OCI-LY7 (cell line): ENCODE measurements around the gene GSS. TPM values are rescaled to one million over a fixed set of nuclear protein-coding genes. Genes with fewer than 3 reads are reported as not detected.

Source experiments
- BruUV-seq: library from RNA; stranded (reverse); fragments of 400-500 nt; replicated peaks from 2 replicates; lab custom pipeline; 2021; lab: Mats Ljungman, UMichigan
- CTCF ChIA-PET: fragments of 300-600 bp; sonication (Branson Sonifier 250); formaldehyde crosslinking; loops from one replicate; lab custom pipeline; 2022; ENCODE audit warnings: antibody characterized with exemption; ENCODE audit not compliant: unreplicated experiment; lab: Charles Lee
- POLR2A ChIA-PET: fragments of 300-600 bp; sonication (Branson Sonifier 250); formaldehyde crosslinking; loops from one replicate; lab custom pipeline; 2022; ENCODE audit warnings: antibody characterized with exemption; lab: Charles Lee
- DNase-seq: peaks from one replicate; pipeline ENCODE4 v3.0.0-alpha.2; 2015; ENCODE audit warnings: low spot score
- H2AFZ ChIP-seq: fragments of 200-600 bp; sonication (generic), shearing (Covaris generic); 2 replicates; pipeline ENCODE4 v1.6.1; 2014; ENCODE audit warnings: mild to moderate bottlenecking, antibody characterized with exemption, low read length, moderate library complexity
- H3K27ac ChIP-seq: fragments of 200-600 bp; sonication (generic); 2 replicates; pipeline ENCODE4 v1.5.1; 2014; ENCODE audit warnings: mixed run types, low read depth, mild to moderate bottlenecking, moderate library complexity, low read length, inconsistent platforms; ENCODE audit not compliant: poor library complexity, severe bottlenecking
- H3K36me3 ChIP-seq: fragments of 200-600 bp; sonication (generic); 2 replicates; pipeline ENCODE4 v1.6.1; 2014; ENCODE audit warnings: mild to moderate bottlenecking, antibody characterized with exemption, low read length, moderate library complexity, mixed read lengths; ENCODE audit not compliant: insufficient read depth
- H3K4me1 ChIP-seq: fragments of 200-600 bp; sonication (generic); 2 replicates; pipeline ENCODE4 v1.5.1; 2014; ENCODE audit warnings: mild to moderate bottlenecking, low read length; ENCODE audit not compliant: insufficient read depth, poor library complexity, severe bottlenecking
- H3K4me2 ChIP-seq: fragments of 200-600 bp; sonication (generic); 2 replicates; pipeline ENCODE4 v1.6.1; 2014; ENCODE audit warnings: mild to moderate bottlenecking, low read length
- H3K4me3 ChIP-seq: fragments of 200-600 bp; sonication (generic); 2 replicates; pipeline ENCODE4 v1.5.1; 2014; ENCODE audit warnings: mild to moderate bottlenecking, low read depth, low read length; ENCODE audit not compliant: poor library complexity, severe bottlenecking
- H3K79me2 ChIP-seq: fragments of 200-600 bp; sonication (generic); 2 replicates; pipeline ENCODE4 v1.6.1; 2016; ENCODE audit warnings: low read depth, mild to moderate bottlenecking, low read length, moderate library complexity, mixed read lengths; ENCODE audit not compliant: insufficient read depth
- H3K9me2 ChIP-seq: fragments of 200-600 bp; sonication (generic); 2 replicates; pipeline ENCODE4 v1.6.1; 2016; ENCODE audit warnings: mild to moderate bottlenecking, low read length, mixed read lengths; ENCODE audit not compliant: insufficient read depth
- H3K9me3 ChIP-seq: fragments of 200-600 bp; sonication (generic); 2 replicates; pipeline ENCODE4 v1.6.1; 2014; ENCODE audit warnings: mild to moderate bottlenecking, mixed run types, low read length, mixed read lengths
- H4K20me1 ChIP-seq: fragments of 200-600 bp; sonication (generic); 2 replicates; pipeline ENCODE4 v1.6.1; 2014; ENCODE audit warnings: mild to moderate bottlenecking, antibody characterized with exemption, low read length, moderate library complexity, mixed read lengths; ENCODE audit not compliant: insufficient read depth
- EZH2phosphoT487 ChIP-seq: fragments of 200-600 bp; sonication (generic); IDR thresholded peaks from 2 replicates; pipeline ENCODE4 v1.6.1; 2018; ENCODE audit warnings: low read depth, borderline replicate concordance, mild to moderate bottlenecking, mixed run types, antibody characterized with exemption, low read length, moderate library complexity, mixed read lengths
- intact Hi-C: fragments of 100-400 bp; cut with micrococcal nuclease; formaldehyde crosslinking; loops from one replicate; pipeline ENCODE4 v1.10.0; 2022; ENCODE audit not compliant: unreplicated experiment
- total RNA-seq, 2 experiments: library from RNA; depleted of rRNA in 1 of 2; stranded (reverse); fragments of >200 nt in 1 of 2; shearing (Covaris generic) in 1 of 2; gene quantifications; 2 replicates each; pipeline ENCODE4 v1.2.3, GENCODE V29; 2014 to 2022
- TF ChIP-seq, protein P1 (sequence below): fragments of 200-600 bp; sonication (generic); conservative IDR thresholded peaks from 2 replicates; pipeline ENCODE4 v1.5.1; 2014; ENCODE audit warnings: mild to moderate bottlenecking, antibody characterized with exemption, low read length, moderate library complexity, mixed read lengths

The GSS gene
- total RNA-seq, 2 experiments from 2014 or later: 78.7 to 91.4 TPM

DNA sequence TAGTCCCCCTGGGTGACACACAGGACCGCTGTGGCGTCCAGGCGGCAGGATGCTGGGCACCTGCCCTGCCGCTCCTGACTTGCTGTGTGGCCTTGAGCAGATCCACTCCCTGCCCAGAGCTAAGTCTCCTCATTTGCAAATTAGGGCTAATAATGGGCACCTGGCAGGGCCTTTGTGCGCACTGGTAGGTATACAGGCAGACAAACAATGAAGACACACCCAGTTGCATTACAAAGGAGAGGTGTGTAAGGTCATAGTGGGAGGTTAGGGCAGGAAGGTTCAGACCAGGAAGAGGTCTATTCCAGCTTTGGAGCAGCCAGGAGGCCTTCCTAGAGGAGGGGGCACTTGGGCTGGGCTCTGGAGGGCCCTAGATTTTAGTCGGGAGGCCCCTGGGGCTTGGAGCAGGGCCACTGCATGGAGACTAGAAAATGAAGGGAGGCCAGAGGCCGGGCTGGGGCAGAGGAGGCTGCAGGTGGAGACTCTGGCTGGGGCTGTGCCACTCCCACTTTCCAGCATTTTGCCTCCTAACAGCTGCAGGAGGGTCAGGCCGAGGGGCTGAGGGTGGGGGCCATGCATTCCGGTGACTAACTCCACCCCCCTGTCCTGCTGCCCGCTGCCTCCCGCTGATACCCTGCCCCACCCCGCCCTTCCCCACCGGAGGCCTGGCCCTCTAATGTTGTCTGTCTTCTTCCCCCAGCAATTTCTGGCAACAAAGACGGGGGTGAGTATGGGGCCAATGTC lies 28.6 kb upstream of the GSS start:
- Histone ChIP-seq H4K20me1 (no peaks in the 10 kb centered on the region), H3K4me3 (no peak overlapping the region), H3K9me2 (no peaks in the 10 kb centered on the region), H3K27ac (no peak overlapping the region), H3K9me3 (no peaks in the 10 kb centered on the region), H3K4me1 (no peaks in the 10 kb centered on the region), H3K79me2 (no peaks in the 10 kb centered on the region), H2AFZ (no peak overlapping the region), H3K36me3 (no peaks in the 10 kb centered on the region), H3K4me2 (no peak overlapping the region)
- ChIA-PET CTCF (no interaction called here), POLR2A (no interaction called here)
- DNase-seq: no peak
- no TSS peak for BruUV-seq
- TF ChIP-seq EZH2phosphoT487: no peak
- TF ChIP-seq, protein P1, sequence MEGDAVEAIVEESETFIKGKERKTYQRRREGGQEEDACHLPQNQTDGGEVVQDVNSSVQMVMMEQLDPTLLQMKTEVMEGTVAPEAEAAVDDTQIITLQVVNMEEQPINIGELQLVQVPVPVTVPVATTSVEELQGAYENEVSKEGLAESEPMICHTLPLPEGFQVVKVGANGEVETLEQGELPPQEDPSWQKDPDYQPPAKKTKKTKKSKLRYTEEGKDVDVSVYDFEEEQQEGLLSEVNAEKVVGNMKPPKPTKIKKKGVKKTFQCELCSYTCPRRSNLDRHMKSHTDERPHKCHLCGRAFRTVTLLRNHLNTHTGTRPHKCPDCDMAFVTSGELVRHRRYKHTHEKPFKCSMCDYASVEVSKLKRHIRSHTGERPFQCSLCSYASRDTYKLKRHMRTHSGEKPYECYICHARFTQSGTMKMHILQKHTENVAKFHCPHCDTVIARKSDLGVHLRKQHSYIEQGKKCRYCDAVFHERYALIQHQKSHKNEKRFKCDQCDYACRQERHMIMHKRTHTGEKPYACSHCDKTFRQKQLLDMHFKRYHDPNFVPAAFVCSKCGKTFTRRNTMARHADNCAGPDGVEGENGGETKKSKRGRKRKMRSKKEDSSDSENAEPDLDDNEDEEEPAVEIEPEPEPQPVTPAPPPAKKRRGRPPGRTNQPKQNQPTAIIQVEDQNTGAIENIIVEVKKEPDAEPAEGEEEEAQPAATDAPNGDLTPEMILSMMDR: no peak
- intact Hi-C loops: no loop called here

DNA sequence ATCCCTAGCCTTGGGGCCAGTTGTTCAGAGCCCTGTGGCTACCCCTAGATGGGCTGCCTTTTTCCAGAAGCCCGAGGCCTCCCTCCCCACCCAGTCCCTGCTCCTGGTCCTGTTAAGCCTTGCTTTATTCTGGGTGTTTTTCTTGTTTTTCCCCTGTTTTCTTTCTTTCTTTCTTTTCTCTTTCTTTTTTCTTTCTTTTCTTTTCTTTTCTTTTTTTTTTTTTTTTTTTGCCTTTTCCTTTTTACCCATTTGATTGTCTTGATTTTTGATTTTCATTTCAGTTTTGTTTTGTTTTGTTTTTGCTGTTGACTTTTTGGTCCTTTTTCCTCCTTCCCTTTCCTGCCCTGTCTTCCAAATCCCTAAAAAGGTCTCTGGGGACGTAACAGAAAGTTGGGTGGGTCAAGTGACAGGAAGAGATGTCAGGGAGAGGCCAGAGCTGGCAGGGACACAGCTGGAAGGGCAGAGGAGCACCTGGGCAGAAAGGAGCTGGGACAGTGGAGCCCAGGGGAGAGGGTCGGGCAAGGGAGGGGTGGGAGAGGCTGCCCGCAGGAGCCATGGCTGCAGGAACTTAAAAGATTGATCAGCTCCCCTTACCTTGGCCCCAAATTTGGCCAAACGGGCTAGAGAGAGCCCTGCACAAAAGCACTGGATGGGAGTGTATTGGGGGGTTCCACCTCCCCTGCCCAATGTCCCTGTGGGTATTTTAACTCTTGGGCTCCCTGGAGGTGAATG lies 27.6 kb upstream of the GSS start:
- no peaks in the 10 kb centered on the region for H3K36me3 ChIP-seq
- BruUV-seq: no TSS peak
- no peaks in the 10 kb centered on the region for H3K4me1 ChIP-seq
- ChIA-PET POLR2A (no interaction called here), CTCF (no interaction called here)
- no peaks in the 10 kb centered on the region for H4K20me1 ChIP-seq
- no peak overlapping the region for H2AFZ ChIP-seq
- intact Hi-C loops: no loop called here
- no peaks in the 10 kb centered on the region for H3K9me3 ChIP-seq
- TF ChIP-seq, protein P1: no peak
- no peak for TF ChIP-seq EZH2phosphoT487
- no peaks in the 10 kb centered on the region for H3K79me2 ChIP-seq
- H3K4me2 ChIP-seq: no peak overlapping the region
- no peaks in the 10 kb centered on the region for H3K9me2 ChIP-seq
- H3K4me3 ChIP-seq: no peak overlapping the region
- no peak for DNase-seq
- no peak overlapping the region for H3K27ac ChIP-seq
